GM19099 (cell line): ENCODE data around the gene USP48.

ENCODE experiments used
- POLR2A ChIP-seq: IDR thresholded peaks from 3 replicates; pipeline ENCODE4 v1.6.1; 2011; ENCODE audit warnings: low read depth; ENCODE audit not compliant: insufficient read length; ENCODE audit errors: extremely low read depth

The USP48 gene

DNA sequence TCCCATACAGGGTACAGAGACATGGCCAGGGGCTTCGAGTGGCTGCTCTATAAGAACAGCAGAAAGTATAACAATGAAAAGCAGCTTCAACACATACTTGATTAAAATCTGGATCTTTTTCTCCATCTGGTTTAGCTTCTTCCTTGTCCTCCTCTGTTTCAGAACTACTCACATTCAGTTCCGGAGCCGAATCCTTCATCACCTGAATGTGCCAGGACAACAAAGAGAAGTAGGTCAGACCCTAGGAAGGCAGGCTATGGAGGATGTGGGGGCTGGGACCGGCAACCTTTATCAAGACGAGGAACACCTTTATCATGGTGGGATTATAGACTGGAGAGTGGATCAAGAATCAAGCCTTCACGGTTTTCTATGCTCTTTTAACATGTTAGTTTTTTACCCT is 81.5 kb downstream of the USP48 start:
- TF ChIP-seq POLR2A, result no peak

DNA sequence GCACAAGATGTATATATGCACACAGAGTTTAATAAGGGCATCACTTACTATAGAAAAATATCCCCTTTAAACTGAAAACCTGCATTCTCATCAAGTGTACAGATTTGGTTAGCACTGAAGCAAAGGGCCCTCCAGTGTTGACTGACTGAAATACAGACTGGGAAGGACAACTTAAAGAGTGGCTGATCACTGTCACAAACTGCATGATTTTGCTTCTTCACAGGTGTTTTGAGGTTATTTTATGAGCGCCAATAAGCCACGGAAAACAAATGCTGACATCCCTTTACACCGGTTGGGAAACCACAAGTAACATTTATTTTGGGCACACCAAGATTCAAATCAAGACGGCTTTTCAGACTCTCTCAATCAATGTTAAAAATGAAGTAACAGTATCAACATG is 82.9 kb downstream of the USP48 start:
- TF ChIP-seq POLR2A, result no peak

DNA sequence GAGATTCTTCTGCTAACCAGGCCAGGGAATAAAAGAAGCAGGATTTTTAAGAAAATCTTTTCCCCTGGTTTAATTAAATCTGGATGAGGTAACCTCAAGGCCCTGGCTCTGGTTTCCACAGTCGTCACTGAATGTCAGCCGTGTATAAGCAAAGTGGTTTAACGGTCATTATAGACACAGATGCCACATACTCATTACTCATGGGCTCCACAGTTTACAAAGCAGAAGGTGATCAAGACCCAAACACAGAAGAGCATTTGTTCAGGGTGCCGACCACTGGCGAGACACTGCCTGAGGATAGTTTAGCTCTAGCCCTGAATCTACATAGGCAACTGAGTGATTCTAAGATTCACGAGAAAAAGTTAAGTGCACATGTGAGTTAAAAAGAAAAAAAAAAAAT is 86.0 kb downstream of the USP48 start:
- no peak for TF ChIP-seq POLR2A

DNA sequence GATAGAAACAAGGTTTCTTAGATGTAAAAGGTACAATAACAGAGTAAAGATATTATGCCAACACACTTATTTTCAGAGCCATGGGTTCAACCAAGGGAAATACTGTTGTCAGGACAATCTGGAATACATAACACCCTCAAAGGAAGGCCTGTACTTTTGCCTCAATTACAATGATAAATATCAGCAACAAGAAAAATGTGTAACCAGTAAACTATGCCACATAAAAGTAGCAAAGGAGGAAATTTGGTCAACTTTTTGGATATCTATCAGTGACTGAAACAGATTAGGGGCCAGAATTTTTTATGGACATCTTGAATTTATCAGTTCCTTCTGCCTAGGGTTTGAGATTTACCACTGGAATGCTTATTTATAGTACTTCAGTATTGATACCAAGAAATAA is 89.2 kb downstream of the USP48 start:
- TF ChIP-seq POLR2A, result no peak

DNA sequence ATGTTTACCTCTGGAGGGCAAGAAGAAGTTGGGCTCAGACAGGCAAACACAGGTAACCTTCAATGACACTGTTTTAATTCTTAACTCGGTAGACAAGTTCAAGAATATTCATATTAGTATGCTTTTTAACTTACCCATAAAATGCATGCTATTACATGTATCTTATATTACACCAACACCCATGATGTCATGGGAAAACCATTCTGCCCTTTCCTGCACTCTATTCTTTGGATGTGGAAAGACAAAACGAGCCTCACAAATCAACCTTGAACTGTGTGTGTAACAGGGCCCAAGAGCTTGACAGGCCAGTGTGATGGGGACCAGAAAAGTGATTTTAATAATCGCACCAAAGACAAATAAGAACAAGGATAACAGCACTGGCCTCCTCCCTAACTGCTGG is 91.2 kb downstream of the USP48 start:
- TF ChIP-seq POLR2A, result no peak

DNA sequence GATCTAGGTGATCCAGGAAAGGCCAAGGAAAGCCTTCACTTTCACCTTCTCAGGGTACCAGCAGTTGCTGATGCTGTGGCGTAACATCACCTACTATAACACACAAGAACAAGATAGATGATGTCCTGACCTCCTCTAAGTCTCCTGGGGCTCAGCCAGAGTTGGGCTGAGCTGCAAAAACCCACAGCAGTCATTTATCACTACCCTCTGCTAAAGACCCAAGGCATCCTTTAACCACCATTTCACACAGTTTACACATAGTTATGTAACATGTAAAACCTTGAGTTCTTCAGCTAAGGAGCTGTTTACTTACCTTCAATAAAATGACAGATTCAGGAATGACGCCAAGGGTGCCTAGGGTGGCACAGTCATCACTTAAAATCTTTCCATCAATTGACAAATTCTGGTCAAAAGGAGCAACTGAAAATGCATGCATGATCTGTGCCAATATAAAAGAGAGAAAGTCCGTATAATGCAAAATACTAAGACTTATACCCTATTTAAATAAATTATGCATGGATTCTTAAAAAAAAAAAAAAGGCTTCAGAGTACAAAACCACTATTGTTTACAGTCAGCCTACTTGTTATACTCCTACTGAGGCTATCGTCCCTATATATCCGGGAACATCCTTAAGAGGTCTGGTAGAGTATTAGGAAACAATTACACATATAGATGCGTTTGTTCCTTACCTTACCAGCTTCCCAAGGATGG is 93.1 kb downstream of the USP48 start:
- TF ChIP-seq POLR2A, result no peak

DNA sequence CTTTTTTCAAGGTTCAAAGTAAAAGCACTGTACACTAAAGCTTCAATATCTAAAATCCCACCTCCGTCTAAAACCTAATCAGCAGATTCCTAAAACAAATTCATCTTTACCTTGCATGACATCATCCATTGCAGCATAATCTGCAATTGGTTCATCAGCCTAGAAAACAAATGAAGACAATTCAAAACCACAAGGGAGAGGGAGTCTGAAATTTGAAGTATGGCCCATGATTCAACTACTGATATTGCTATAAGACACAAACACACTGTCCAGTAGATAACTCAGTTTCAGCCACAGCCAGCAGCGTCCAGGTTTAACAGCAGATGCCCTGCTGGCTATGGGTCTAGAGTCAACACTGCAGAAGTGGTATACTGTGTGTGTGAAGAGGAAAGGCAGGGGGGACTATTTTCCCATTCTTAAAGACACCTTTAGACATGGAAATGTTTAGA is 95.8 kb downstream of the USP48 start:
- TF ChIP-seq POLR2A, result no peak

DNA sequence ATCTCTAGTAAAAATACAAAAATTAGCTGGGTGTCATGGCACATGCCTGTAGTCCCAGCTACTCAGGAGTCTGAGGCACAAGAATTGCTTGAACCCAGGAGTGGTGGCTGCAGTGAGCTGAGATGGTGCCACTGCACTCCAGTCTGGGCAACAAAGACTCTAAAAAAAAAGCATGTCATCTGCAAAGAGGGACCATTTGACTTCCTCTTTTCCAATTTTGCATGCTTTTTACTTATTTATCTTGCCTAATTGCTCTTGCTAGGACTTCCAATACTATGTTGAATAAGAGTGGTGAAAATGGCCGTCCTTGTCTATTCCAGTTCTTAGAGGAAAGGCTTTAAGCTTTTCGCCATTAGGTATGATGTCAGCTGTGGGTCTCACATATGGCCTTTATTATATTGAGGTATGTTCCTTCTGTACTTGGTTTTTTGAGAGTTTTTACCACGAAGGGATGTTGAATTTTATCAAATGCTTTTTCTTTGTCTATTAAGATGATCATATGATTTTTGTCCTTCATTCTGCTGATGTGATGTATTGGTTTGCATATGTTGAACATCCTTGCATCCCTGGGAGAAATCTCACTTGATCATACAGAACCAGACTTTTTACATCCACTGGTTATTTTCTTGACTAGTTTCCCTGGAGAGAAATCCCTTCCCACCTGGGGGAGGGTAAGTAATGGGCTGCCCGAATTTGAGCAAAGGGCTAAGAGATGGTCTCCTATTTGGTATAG is 96.8 kb downstream of the USP48 start:
- TF ChIP-seq POLR2A, result no peak

DNA sequence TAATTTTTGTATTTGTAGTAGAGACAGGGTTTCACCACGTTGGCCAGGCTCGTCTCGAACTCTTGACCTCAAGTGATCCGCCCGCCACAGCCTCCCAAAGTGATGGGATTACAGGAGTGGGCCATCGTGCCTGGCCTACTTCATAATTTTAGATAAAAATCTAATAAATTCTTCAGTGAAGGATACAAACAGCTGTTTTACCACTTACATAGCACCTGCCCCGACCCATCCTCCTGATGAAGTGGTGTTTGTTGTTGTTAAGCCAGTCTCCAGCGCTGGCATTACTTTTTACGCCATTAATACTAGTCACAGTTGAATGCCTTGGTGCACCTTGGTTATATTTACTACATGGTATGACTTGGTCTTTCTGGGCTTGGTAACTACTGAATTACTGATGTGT is 101.5 kb downstream of the USP48 start:
- no peak for TF ChIP-seq POLR2A

DNA sequence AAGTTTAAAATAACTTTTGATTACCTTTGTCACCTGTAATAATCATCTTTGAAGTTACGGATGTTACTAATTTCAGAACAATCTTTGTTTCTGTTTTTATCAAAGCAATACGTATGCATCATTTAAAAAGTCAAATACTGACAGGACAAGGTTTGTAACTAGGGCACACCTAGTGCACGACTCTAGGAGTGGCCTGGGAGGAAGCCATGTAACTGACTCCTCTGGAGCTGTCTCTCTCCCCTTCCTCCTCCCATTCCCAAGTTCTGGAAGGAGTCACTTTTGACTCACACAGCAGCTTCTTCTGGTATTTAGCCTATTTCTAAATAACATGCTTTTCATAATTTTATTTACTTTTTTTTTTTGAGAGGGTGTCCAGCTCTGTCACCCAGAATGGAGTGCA is 102.0 kb downstream of the USP48 start:
- TF ChIP-seq POLR2A, result no peak

DNA sequence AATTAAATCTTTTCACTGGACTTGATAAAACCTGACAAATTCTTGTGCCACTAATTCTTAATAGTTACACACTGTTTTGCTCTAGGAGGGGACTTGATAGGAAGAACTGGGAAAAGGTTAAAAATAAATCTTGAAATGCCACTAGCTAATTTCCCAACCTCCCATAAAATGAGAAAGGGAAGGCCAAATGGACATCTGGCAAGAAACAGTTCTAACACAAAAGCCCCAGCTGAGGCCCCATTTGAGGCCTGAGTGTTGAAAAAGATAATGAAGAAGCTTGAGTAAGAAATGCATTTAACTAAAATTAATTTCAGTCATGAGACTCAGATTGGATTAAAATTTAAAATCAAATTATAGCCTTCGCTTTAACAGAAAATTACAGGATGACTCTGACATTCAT is 102.6 kb downstream of the USP48 start:
- TF ChIP-seq POLR2A, result no peak

DNA sequence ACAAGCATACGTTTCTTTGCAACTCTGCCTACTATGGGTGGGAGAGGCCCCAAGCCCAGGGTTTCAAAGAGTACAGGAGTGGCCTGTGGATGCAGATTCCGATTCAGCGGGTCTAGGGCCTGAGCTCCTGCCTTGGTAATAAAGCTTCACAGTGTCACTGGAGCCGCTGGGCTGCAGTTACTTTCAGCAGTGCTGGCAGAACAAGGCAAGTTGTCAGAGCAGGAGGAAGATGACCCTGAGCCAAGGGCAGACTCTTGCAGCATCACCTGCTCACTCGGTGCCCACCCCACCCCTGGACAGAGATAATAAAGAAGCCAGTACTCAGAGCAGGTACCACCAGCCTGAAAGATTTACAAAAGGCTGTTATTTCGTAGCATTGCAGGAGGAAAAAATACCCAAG is 105.8 kb downstream of the USP48 start:
- TF ChIP-seq POLR2A, result no peak

DNA sequence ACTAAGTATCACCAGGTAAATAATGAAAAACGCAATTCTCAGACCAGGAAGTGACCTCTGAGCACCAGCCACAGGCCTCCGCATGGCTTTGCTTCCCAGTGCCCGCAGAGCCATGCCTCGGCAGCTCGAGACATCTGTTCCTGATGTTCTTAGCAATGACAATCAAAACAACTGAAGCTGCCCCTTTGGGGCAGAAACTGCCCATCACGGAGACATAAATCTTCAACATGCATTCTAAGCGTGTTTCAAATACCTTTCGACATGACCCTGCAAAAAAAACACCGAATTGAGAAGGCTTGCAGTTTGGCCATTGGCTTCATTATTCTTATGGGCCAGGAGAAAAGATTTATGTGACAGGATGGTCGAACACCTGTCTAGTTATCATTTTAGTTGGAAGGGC is 108.0 kb downstream of the USP48 start:
- TF ChIP-seq POLR2A, result no peak

DNA sequence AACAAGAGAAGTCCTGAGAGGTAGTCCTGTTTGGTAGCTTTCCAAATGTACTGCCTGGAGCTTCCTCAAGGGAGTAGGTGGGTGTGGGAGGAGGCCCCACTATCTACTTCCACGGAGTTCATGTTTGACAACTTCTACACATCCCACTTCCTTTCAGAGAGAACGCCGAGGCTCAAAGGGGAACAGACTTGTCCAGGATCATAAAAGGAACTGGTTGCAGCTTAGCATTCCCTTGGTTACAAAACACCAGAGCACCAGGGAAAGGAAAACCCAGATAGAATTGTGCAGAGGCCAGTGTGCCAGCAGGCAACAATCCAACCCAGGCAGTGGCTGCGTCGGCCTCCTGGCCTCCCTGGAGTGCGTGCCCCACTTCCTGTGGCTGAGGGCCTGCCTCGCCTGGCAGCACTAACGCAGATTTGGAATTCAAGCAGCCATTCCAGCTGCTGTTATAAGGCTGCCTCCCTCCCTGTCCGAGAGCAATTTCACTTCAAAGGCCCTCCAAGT is 109.6 kb downstream of the USP48 start:
- TF ChIP-seq POLR2A, result no peak

DNA sequence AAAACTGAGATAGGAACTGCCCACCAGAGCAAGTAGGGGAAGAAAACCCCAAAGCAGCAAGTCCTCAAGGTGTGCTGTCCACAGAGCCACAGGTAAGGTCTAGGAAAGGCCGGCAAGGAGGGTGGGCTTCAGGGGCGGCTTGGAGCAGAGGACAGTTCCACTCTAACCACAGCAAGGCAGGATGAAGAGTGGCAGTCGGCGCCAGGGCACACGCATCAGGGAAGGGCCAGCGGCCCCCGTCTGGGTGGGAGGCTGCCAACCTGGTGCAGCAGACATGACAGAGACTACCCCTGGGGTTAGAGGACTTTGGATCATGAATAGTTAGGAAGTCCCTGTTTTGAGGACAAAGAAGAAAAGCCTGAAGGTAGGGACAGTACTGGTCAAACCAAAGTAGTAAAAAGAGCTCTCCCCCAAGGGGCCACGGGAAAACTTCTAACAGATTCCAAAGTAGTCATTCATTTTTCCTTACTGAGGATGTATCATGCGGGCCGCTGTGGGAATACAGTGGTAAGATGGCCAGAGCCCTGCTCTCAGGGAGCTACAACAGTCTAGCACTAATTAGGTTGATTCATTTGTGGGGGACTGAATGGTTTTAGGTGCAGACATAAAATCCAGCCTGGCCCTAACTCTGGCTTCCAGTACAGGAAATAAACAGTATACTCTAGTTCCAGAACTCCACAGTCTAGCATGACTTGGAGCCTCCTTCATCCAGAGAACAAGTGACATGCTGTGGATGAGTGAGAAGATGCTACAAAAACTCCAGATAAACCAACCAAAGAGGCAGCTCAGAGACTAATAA is 110.3 kb downstream of the USP48 start:
- TF ChIP-seq POLR2A, result no peak

DNA sequence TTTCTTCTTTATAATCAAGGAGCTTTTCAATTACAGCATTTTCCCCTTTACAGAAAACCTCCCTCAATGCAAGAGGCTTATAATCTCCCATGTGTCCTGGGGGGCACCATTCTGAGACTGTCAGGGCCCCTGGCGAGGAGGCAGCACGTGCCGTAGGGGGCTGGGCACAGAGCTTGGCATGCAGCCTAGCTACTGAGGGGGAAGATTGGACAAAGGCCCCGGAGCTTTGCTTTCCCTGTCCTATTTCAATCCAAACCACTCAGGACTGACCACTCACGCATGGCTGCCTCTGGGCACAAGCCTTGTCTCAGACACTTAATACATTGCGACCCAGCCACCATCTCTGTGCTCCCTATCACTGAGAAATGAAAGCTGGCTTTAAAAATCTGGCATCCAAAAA is 111.0 kb downstream of the USP48 start:
- TF ChIP-seq POLR2A, result no peak
